NCI-H146 treated with DMSO at 0.1 percent for 48 hours (cell line): ENCODE measurements around the gene COLEC11.
"Not testable (repeated sequence)": the region's sequence is repeated elsewhere in the genome, so short reads cannot be mapped to it uniquely, and the experiment has no call there.

ENCODE experiments used
- DNase-seq: peaks from one replicate; lab custom pipeline; 2025; ENCODE audit not compliant: unreplicated experiment; lab: John Stamatoyannopoulos, UW

COLEC11 gene

DNA sequence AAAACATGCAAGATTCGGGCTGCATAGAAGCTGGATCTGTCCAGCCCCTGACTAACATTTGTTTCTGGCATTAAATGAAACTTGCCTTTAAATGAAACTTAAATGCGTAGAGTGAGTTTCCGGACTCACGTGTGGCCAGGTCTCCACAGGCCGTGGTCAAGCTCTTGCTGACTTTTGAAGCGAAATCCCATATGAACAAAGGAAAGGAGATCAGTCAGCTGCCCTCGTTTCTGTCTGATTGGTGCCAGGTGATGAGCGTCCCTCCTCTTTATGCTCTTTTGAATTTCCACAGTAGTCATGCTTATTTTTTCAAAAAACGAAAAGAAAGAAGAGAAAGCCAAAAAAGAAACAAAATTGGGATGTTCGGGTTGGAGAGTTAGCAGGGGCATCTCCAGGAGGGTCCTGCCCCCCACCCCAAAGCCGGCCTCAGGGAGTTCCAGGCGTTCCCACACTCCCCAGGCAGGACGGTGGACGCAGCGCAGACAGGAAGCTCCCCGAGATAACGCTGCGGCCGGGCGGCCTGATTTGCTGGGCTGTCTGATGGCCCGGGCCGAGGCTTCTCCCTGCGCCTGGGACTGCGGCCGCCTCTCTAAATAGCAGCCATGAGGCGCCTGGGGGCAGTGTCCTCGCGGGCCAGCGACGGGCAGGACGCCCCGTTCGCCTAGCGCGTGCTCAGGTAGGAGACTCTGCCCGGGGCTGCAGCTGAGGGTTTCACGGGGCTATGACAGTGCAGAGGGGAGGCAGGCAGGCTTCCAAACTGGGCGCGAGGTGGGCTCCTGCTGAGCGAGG, at the start of gene COLEC11:
Gene COLEC11, plus strand, starts transcription at position 620 of the 789 bp plus-strand sequence. CDS start 9,229 bp downstream, outside the sequence.
- DNase-seq, result no peak

DNA sequence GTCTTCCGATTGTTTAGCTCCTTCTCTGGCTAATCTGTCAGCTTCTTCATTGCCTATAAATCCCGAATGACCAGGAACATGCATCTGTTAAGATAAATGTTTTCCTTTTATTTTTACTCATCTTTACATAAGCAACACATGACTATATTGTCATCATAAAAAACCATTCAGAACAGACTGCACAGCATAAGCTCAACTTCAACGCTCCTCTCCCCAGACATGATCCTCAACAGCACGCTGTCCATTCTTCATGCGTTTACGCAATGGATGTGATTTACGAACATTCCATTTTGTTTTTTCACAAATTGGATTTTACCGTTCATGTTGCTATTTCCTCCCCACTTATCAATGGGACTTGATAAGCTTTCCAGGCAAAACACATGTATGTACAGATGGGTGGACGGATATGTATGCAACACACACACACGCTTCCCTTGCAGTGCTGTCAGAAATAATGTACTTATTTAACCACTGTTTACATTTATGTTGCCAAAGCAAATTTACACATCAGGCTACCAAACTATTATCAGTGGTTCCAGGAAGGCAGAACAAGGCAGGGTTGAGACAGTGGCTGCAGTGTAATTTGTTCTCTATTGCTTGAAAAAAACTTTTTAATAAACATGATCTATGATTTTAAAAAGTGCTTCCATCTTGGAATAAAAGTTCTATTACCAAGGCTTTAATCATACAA, 49.0 kb upstream of the COLEC11 start:
- DNase-seq, result no peak

DNA sequence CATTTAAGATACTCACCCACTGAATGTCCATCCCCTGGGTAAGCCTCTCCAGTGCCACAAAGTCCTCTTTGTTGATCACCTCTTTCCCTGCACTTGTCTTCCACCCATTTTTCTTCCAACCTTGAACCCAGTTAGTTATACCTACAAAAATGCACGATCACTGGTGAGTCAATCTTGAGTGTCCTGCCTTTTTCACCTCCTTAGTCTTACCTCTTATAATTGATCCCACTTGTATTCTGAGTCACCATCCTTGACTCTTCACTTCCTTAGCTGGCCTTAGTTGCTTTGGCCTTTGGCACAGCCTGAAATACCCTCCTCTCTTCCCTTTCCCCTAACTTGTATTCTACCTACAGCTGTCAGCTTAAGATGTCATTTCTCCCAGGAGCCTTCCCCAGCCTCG, 47.0 kb upstream of the COLEC11 start:
- no peak for DNase-seq

DNA sequence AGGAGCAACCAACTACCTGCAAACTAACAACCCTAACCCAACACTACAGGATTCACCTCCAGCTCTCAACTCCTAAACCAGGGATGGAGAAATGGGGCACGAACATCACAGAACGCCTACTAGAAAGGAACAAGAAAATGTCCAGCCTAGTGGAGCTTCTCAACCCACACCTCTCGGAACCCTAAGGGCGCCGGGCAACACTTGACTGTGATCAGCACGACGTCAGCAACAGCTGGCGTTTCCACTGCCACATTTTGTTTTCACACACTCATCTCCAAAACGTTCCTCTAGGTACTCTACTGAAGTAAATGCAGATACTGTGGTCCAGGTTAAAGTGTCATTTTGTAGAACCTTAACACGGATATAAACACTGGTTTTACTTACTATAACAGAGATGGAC, 41.0 kb upstream of the COLEC11 start:
- no peak for DNase-seq

DNA sequence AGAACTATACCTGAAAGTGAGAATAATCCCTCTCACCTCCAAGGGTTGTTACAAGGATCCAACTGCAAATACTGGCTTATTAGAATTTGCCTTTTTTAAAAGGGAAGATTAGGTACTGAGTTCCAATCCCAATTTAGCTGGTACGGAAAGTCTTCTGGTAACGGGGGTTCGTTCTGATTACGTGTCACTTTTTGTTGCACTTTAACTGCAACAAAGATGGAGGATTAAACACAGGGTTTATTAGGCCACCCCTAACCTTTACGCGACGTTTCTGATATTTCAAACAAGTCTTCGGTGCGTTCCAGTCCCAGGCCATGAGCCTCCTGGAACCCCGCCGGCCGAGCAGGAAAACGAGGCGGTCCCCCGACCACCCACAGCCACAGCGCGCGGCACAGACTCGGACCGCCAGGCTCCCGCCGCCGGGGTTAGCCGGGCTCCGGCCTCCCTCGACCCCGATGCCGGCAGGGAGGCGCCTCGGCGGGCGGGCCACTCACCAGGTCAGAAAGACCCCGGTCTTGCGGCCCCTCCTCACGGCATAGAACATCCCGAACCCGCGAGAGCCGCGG, 37.2 kb upstream of the COLEC11 start:
- DNase-seq, result no peak

DNA sequence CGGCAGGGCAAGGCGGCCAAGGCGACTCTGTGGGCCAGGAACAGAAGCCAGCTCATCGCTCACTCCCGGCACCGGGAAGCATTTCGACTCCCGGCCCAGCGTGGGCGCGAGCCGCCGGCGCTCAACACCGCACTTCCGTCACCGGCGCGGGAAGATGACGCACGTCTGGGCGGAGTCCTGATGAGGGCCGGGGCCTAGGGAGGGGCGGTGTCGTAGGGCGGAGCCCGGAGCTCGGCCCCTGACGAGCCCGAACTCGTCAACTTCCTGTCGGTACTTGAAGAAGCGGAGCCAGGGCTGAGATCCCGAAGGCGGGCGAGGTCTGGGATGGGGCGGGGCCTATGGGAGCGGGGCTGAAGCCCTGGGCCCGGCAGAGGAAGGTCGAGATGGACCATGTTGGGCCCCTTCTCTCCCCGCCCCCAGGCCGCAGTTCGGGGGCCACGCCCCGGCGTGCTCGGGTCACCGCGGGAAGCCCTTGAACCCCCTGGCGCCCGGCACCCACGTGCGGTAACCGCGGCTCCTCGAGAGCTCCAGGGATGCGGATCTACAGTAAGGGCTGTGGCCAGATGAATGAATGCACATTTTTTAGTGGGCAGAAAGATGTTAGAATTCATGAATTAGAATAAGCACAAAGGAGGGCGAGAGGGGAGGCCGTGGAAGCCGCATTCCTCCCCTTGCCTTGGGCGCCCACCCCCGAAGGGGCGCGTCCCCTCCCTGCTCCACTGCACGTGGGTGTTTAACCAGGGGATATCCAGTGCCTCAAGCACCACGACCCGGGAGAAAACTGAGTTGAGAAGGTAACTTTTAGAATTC, 36.5 kb upstream of the COLEC11 start, which contains the start of gene RNASEH1:
Gene RNASEH1, minus strand, starts transcription at position 129 of the 810 bp plus-strand sequence. Its CDS starts 73 bp downstream, at position 56.
- peak; percentile 96 for DNase-seq

DNA sequence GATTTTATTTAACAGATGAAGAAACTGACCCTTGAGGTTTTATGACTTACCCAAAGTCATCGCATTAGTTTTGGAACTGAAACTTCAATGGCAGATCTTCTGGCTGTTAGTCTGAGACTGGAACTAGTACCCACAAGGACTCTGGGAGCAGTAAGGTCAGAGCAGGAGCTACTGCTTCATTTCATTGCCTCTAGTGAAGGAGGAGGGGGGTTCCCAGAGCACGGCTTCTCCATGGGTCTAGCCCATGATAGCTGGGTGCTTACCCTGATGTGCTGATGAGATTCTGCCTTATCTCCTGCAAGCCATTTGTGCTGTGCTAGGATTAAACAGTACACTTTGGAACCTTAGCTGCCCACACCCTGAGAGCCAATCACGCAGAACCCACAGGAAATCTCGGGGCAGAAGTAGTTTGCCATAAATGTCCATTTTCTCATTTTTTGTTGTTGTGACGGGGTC, 31.4 kb upstream of the COLEC11 start:
- no peak for DNase-seq

DNA sequence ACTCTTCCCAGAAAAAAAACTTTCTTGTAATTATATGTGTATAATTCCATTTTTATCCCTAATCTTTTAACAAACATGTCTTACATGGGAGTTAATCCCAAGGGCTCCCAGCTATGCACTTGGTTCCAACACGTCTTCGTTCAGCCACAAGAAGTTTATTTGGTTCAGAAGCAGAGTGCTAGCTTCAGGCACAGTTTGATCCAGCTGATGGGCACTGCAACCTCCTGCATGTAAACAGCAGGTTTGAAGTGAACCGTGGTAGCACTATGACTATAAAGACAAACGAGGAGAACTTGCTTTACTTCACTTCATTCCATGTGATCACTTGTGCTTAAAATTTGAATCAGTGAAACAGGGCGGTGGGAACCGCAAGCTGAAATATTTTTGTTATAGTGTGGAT, 29.8 kb upstream of the COLEC11 start:
- no peak for DNase-seq

DNA sequence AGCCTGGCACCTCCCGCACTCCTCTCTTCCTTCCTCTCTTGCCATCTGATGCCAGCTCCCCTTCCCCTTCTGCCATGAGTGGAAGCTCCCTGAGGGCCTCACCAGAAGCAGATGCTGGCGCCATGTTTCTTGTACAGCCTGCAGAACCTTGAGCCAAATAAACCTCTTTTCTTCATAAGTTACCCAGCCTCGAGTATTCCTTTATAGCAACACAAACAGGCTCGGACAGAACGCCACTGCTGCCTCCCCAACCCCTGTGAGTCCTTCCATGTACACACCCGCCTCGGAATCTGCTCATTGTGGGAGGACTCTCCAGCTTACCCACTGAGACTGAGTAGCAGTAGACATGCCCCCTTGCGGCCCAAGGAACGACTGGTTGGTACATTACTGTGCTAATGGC, 28.1 kb upstream of the COLEC11 start:
- no peak for DNase-seq

DNA sequence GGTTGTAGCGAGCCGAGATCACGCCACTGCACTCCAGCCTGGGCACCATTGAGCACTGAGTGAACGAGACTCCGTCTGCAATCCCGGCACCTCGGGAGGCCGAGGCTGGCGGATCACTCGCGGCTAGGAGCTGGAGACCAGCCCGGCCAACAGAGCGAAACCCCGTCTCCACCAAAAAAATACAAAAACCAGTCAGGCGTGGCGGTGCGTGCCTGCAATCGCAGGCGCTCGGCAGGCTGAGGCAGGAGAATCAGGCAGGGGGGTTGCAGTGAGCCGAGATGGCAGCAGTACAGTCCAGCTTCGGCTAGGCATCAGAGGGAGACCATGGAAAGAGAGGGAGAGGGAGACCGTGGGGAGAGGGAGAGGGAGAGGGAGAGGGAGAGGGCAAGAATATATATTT, 25.3 kb upstream of the COLEC11 start:
- not testable (repeated sequence) for DNase-seq

DNA sequence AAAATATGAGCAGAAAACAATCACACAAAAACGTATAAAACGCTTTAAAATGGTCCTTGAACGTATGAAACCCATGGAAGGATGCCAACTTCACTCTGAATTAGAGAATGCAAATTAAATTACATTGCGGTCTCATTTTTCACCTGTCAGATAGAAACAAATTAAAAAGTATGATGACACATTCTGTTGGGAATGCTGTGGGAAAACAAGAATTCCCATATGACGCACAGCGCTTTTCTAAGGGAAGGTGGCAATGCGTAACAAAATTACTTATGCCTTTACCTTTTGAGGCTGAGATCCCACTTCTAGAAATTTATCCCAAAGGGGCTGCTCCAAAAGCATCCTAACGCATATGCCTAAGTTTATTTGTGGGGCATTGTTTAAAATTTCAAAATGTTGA, 23.6 kb upstream of the COLEC11 start:
- DNase-seq, result no peak

DNA sequence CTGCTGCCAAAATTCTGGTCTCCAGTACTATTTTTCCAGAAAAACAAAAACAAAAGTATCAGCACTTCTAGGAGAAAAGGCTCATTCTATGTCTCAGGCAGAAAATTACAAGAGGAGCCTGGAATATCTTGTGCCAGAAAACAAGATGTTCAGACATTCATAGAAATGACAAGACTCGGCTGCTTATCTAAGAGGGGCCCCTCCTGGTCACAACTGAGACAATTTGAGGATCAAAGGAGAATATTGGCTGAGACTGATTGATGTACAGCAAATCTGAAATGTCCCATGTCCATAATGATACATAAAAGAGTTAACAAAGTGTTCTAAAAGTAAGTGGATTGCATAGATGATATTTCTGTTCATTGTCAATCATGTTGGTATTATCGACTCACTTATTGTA, 22.3 kb upstream of the COLEC11 start:
- DNase-seq, result no peak

DNA sequence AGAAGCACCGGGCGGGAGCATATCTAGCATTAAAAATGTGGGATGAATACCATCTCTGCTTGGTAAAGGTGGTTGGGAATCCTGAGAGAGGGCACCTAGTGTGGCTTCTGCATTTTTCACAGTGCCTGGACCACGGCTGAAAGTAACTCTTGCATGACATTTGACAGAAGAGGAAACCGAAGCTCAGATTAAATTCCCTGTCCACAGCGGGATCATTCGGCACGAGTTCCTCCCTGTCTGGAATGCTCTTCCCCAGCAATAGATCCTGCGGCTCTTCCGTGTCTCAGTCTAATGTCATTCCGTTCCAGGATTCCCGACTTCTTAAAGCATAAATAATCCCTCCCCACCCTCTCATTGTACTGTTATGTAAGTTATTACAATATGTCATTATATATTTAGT, 20.8 kb upstream of the COLEC11 start:
- DNase-seq, result no peak

DNA sequence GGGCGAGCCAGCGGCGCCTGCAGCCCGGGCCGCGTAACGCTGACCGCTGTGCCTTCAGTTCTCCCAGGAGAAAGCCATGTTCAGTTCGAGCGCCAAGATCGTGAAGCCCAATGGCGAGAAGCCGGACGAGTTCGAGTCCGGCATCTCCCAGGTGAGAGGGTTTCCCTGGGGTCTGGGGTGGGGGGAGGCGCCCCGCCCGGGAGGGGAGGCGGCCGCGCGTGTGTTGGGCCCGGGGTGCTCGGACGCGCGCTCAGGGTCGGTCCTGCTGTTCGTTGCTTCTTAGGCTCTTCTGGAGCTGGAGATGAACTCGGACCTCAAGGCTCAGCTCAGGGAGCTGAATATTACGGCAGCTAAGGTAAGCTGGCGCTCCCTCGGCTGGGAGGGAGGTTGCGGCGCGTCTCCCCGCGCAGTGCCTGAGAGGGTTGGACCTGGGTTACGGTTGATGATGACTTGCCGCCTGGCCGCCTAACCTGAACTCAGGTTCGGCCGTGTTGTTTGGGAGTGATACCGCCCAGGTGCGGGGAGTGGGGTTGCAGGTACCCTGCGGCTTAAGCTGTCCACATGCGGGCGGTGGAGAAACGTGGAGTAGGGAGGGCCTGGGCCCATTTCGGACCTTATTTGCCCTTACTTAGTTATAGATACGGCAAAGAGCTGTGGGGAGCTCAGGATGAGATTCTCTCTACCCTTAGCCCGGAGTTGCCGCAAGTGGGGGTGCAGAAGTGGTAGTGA, 19.2 kb upstream of the COLEC11 start:
- no peak for DNase-seq

DNA sequence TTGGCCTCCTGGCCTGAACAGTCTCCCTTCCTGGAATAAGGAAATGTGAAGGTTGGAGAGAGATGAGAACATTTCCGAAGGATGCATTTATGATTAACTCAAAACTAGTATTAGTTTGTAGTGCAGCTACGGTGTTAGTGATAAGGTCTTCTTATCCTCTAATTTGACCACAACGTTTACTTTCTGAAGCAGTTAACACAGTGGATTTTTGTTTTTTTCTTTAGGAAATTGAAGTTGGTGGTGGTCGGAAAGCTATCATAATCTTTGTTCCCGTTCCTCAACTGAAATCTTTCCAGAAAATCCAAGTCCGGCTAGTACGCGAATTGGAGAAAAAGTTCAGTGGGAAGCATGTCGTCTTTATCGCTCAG, 18.7 kb upstream of the COLEC11 start:
- not testable (repeated sequence) for DNase-seq

DNA sequence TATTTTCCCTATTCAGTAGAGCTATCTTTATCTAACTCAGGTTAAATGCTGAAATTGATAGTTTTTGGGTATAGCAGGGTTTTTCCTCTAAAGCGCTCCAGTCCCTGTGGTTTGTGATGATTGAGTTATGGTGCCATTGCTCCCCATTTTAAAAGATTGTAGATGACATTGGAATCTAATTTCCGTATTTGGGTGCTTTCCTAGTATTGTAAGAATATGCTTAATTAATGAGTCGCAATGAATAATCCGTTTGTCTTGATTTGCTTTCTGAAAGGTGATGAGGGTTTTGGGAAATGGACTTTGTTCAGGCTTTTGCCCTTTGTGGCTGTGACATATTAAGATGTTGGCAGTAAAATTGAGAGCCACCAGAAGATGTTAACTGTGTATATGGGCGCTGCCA, 15.9 kb upstream of the COLEC11 start:
- no peak for DNase-seq

DNA sequence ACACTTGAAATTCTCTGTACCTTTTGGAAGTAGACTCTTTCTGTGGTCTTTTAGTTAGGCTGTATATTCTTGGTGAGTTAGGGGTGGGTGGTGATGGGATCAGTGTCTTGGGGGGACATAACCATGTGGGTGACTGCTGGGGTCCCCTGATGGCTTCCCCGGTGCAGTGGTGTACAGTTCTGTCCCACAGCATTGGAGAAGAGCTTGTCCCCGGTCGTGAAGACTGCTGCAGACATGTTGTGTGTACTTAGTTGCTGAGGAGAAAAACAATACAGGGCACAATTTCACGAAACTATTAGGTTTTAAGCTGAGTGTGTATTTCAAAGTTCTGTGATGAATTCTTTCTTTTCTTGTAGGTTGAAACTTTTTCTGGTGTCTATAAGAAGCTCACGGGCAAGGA, 14.5 kb upstream of the COLEC11 start:
- DNase-seq, result no peak

DNA sequence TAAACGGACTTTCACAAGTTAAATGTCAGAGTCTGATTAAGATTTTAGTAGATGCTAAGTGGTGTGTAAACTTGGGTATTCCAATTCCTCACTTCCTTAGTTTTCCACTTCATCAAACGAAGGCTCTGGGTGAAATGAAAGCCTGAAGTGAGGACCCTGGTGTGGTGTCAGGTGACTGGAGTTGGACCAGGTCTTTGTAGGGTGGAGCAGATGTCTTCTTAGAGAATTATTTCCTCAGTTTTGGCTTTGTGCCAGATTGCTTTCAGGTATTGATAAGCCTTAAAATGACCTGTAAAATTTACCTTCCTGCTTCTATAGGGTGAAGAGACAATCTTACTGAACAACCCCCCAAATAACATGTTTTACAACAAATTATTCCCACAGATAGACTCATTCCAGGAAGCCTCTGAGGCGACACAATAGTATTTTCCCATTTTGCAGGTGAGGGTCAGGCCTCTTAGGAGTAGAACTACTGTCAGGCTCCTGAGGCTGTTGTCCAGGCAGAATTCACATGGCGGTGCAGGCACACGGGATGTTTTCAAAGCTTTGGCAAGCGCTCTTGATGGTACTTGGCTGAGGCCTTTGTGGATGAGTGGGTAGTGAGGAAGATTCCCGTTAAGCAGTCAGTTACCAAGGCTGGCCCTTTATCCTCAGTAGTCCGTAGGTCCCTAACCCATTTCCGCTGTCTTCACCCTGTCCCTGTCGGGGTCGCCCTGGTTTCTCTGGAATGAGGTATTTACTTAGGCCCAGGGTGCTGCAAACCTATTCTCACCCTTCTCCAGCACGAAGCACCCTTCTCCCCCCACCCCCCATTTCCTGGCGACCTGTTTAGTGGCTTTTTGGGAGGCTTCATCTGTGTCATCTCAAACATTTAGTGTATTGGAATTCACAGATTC, 13.3 kb upstream of the COLEC11 start:
- DNase-seq, result no peak

DNA sequence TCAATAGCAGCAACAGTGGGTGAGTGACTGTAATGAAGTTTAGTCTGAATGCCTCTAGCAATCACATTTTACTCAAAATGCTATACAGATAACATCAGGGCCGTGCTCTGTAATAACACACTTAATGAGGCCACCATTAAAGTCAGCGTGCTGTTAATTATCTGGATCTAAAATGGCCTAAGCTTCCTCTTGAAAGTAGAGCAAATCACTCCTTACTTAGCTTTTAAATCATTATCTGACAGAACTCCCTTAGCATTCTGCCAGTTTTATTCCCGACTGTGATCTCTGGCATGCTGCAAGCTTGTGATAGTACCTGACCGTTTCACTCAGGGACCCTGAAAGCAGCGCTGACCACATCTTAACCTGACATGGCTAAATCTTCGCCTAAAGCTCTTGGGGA, 10.8 kb upstream of the COLEC11 start:
- DNase-seq, result no peak
